ENCODE measurements around the gene TENM3. TPM values are rescaled to one million over a fixed set of nuclear protein-coding genes. Genes with fewer than 3 reads are reported as not detected.

TENM3 gene
- total and polyA plus RNA-seq, 2 donors (not counting 3 experiments of a cell fraction or from before 2014, with no cell fraction given) = 3.2 to 6.2 TPM

DNA sequence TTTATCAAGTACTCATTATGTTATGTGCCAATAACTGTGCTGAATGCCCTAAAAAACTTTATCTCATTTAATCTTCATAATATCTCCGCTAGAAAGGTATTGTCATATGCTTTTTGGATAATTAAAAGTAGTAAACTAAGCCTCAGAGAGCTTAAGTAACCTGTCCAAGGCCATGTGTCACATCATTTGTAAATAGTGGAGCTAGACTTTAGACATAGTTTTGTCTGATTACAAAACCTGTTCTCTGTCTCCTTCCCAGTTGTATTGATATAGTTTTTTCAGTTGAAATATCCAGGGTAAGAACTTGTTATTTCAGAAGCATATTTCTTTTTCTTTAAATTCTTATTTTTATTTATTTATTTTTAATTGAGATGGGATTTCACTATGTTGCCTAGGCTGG, 66.7 kb downstream of the TENM3 start:
- intact Hi-C loops (cut with micrococcal nuclease) (no loop called here), dilution Hi-C loops (cut with MboI; ENCODE audit: extremely low pct_ligation_motif_present, low sequenced_read_pairs) (no loop called here)
- Histone ChIP-seq H2AFZ (ENCODE audit: low read depth, low read length) (no peak overlapping the region), H3K4me3 (replicated peaks in 1 of 3; ENCODE audit: insufficient read depth in 1 of 3, low read depth in 1 of 3, low read length in 3 of 3) (no peak overlapping the region), H3K36me3 (ENCODE audit: control insufficient read depth in 2 of 2, extremely low read depth in 1 of 2, insufficient read depth in 2 of 2, low read length in 2 of 2) (no peaks in the 10 kb centered on the region), H3K4me1 (ENCODE audit: control insufficient read depth, extremely low read depth, insufficient read depth, low read length) (no peaks in the 10 kb centered on the region), H3K9ac (replicated peaks; ENCODE audit: extremely low read depth, insufficient read depth, low read length) (no peak overlapping the region), H3K27ac (ENCODE audit: insufficient read depth, low read depth, low read length) (no peak overlapping the region), H3K27me3 (ENCODE audit: control insufficient read depth in 2 of 2, insufficient read depth in 2 of 2, low read length in 2 of 2) (no peaks in the 10 kb centered on the region), H3K9me3 (replicated peaks; ENCODE audit: control insufficient read depth, insufficient read depth, low read length) (no peaks in the 10 kb centered on the region), H3K4me2 (ENCODE audit: insufficient read depth, low read length) (no peak overlapping the region), H3K79me2 (ENCODE audit: control insufficient read depth, insufficient read depth, low read length) (no peaks in the 10 kb centered on the region), H3K9me1 (replicated peaks; ENCODE audit: control insufficient read depth, extremely low read depth, insufficient read depth, low read length) (no peaks in the 10 kb centered on the region), H4K20me1 (replicated peaks; ENCODE audit: control insufficient read depth, extremely low read depth, insufficient read depth, low read length) (no peaks in the 10 kb centered on the region)
- FAIRE-seq (no peak), DNase-seq (ENCODE audit: low read depth, low spot score) (no peak)
- CTCF ChIA-PET = no interaction called here
- POLR2A ChIA-PET = no interaction called here
- no TSS peak for BruUV-seq (replicated peaks)
- TF ChIP-seq, protein P1, sequence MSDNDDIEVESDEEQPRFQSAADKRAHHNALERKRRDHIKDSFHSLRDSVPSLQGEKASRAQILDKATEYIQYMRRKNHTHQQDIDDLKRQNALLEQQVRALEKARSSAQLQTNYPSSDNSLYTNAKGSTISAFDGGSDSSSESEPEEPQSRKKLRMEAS (IDR thresholded peaks at IDR 0.05; ENCODE audit: insufficient read depth, insufficient read length) = no peak
- TF ChIP-seq MYC (IDR thresholded peaks at IDR 0.05; ENCODE audit: low read depth, low read length) (no peak), FOS (IDR thresholded peaks at IDR 0.05; ENCODE audit: borderline replicate concordance, insufficient read depth, low read length) (no peak), POLR2AphosphoS5 (IDR thresholded peaks at IDR 0.05; ENCODE audit: insufficient read depth, low read depth, low read length) (no peak), GATA2 (IDR thresholded peaks at IDR 0.05; ENCODE audit: insufficient read depth, insufficient read length, low read depth, low read length) (no peak), JUN (IDR thresholded peaks at IDR 0.05; ENCODE audit: borderline replicate concordance, insufficient read depth, insufficient read length, low read depth) (no peak), POLR2A (IDR thresholded peaks at IDR 0.05; ENCODE audit: low read depth, low read length) (no peak), EZH2 (IDR thresholded peaks at IDR 0.05; ENCODE audit: borderline replicate concordance, low read depth, low read length, severe bottlenecking) (no peak)
- TF ChIP-seq, protein P2, sequence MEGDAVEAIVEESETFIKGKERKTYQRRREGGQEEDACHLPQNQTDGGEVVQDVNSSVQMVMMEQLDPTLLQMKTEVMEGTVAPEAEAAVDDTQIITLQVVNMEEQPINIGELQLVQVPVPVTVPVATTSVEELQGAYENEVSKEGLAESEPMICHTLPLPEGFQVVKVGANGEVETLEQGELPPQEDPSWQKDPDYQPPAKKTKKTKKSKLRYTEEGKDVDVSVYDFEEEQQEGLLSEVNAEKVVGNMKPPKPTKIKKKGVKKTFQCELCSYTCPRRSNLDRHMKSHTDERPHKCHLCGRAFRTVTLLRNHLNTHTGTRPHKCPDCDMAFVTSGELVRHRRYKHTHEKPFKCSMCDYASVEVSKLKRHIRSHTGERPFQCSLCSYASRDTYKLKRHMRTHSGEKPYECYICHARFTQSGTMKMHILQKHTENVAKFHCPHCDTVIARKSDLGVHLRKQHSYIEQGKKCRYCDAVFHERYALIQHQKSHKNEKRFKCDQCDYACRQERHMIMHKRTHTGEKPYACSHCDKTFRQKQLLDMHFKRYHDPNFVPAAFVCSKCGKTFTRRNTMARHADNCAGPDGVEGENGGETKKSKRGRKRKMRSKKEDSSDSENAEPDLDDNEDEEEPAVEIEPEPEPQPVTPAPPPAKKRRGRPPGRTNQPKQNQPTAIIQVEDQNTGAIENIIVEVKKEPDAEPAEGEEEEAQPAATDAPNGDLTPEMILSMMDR (IDR thresholded peaks at IDR 0.05; ENCODE audit: extremely low read depth in 1 of 2, insufficient read depth in 1 of 2, low read depth in 1 of 2, low read length in 2 of 2) = no peak
